ENCODE measurements around the gene CAST. TPM values are rescaled to one million over a fixed set of nuclear protein-coding genes. Genes with fewer than 3 reads are reported as not detected.

Gene CAST
- total RNA-seq, 5 donors from 2014 or later (not counting 1 experiment from before 2014, with no cell fraction given): 166 to 238 (median 191) TPM

- no CpG with 5 or more reads among the region's 2 CpGs for WGBS (ENCODE audit: insufficient coverage)
- Histone ChIP-seq H3K36me3 (ENCODE audit: control insufficient read depth in 2 of 2, extremely low read depth in 1 of 2, insufficient read depth in 1 of 2, low read length in 1 of 2) (no peaks in the 10 kb centered on the region), H3K9me3 (no peaks in the 10 kb centered on the region), H3K4me1 (ENCODE audit: control insufficient read depth in 1 of 2, extremely low read depth in 1 of 2, insufficient read depth in 2 of 2, low read length in 2 of 2) (no peaks in the 10 kb centered on the region), H3K27ac (ENCODE audit: low read length) (no peak overlapping the region), H3K27me3 (replicated peaks in 1 of 2; ENCODE audit: control insufficient read depth in 2 of 2, extremely low read depth in 1 of 2, insufficient read depth in 2 of 2, low read length in 1 of 2) (no peaks in the 10 kb centered on the region), H3K4me3 (ENCODE audit: control insufficient read depth in 1 of 2, extremely low read depth in 1 of 2, low read length in 1 of 2) (no peak overlapping the region)
- ChIA-PET POLR2A (interaction anchor here in 1 of 2 donors (0.6 kb wide), 1 partner anchor 658 kb away, joined by 7 read pairs; no protein-coding TSS in a partner anchor), CTCF (interaction anchor here in 1 of 2 donors (0.7 kb wide), 1 partner anchor 28 kb away, joined by 4 read pairs; no protein-coding TSS in a partner anchor)
- peaks cover 0 to 8% (median 6%) of the 10 kb centered on the region in 3 donors for H3K4me1 Mint-ChIP-seq
- H3K27me3 Mint-ChIP-seq: peaks cover 6 to 9% of the 10 kb centered on the region in 2 donors
- no peaks in the 10 kb centered on the region for H3K36me3 Mint-ChIP-seq
- no peaks in the 10 kb centered on the region for H3K9me3 Mint-ChIP-seq
- H3K27ac Mint-ChIP-seq: no peak overlapping the region
- DNase-seq (no peak), ATAC-seq (replicated peaks in 1 of 4) (no peak)
- H3K4me3 Mint-ChIP-seq: no peak overlapping the region
These were observed 32.4 kb upstream of the CAST start for GRCh38 chr5:96629774-96630173.

- 80% methylated on average over 1 of the region's 4 CpGs for WGBS (ENCODE audit: insufficient coverage)
- Mint-ChIP-seq H3K36me3 (no peaks in the 10 kb centered on the region), H3K4me1 (no peaks in the 10 kb centered on the region), H3K9me3 (no peaks in the 10 kb centered on the region), H3K4me3 (no peak overlapping the region), H3K27me3 (peaks cover 10 to 11% of the 10 kb centered on the region in 2 donors), H3K27ac (no peak overlapping the region)
- H3K4me3 ChIP-seq (ENCODE audit: control insufficient read depth in 1 of 2, extremely low read depth in 1 of 2, low read length in 1 of 2): no peak overlapping the region
- H3K4me1 ChIP-seq (ENCODE audit: control insufficient read depth in 1 of 2, extremely low read depth in 1 of 2, insufficient read depth in 2 of 2, low read length in 2 of 2): no peaks in the 10 kb centered on the region
- no peak for ATAC-seq (replicated peaks in 1 of 4)
- no peaks in the 10 kb centered on the region for H3K9me3 ChIP-seq
- H3K27ac ChIP-seq (ENCODE audit: low read length): no peak overlapping the region
- no peaks in the 10 kb centered on the region for H3K36me3 ChIP-seq (ENCODE audit: control insufficient read depth in 2 of 2, extremely low read depth in 1 of 2, insufficient read depth in 1 of 2, low read length in 1 of 2)
- H3K27me3 ChIP-seq (replicated peaks in 1 of 2; ENCODE audit: control insufficient read depth in 2 of 2, extremely low read depth in 1 of 2, insufficient read depth in 2 of 2, low read length in 1 of 2): no peaks in the 10 kb centered on the region
- ChIA-PET CTCF (no interaction called here), POLR2A (no interaction called here)
- DNase-seq: no peak
These were observed 28.4 kb upstream of the CAST start for GRCh38 chr5:96633820-96634219.

- WGBS (ENCODE audit: insufficient coverage): 100% methylated on average over 1 of the region's 1 CpG
- Mint-ChIP-seq H3K27me3 (peaks cover 10 to 11% of the 10 kb centered on the region in 2 donors), H3K9me3 (no peaks in the 10 kb centered on the region), H3K36me3 (no peaks in the 10 kb centered on the region), H3K4me3 (no peak overlapping the region), H3K27ac (no peak overlapping the region), H3K4me1 (no peaks in the 10 kb centered on the region)
- ATAC-seq (replicated peaks in 1 of 4): no peak
- DNase-seq: no peak
- H3K9me3 ChIP-seq: no peaks in the 10 kb centered on the region
- POLR2A ChIA-PET: no interaction called here
- H3K36me3 ChIP-seq (ENCODE audit: control insufficient read depth in 2 of 2, extremely low read depth in 1 of 2, insufficient read depth in 1 of 2, low read length in 1 of 2): no peaks in the 10 kb centered on the region
- CTCF ChIA-PET: no interaction called here
- H3K27ac ChIP-seq (ENCODE audit: low read length): no peak overlapping the region
- no peaks in the 10 kb centered on the region for H3K4me1 ChIP-seq (ENCODE audit: control insufficient read depth in 1 of 2, extremely low read depth in 1 of 2, insufficient read depth in 2 of 2, low read length in 2 of 2)
- H3K4me3 ChIP-seq (ENCODE audit: control insufficient read depth in 1 of 2, extremely low read depth in 1 of 2, low read length in 1 of 2): no peak overlapping the region
- H3K27me3 ChIP-seq (replicated peaks in 1 of 2; ENCODE audit: control insufficient read depth in 2 of 2, extremely low read depth in 1 of 2, insufficient read depth in 2 of 2, low read length in 1 of 2): no peaks in the 10 kb centered on the region
These were observed 27.3 kb upstream of the CAST start for GRCh38 chr5:96634881-96635280.

DNA sequence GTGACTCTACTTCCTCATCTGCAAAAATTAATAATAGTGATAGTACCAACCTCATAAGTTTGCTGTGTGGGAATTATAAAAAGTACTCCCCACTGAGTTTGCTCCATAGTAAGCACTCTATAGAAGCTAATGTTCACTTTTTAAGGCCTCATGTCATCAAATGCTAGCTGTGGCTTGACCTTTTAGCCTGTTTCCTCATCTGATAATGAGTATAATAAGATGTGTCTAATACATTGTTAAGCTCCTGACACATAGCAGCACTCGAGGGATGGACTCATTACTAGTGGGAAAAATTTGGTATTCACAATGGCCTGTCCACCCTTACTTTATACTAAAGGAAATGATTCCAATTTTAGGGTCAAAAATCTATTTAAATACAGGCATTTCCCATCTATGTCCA lies 26.1 kb upstream of the CAST start:
- no peaks in the 10 kb centered on the region for H3K4me1 ChIP-seq (ENCODE audit: control insufficient read depth in 1 of 2, extremely low read depth in 1 of 2, insufficient read depth in 2 of 2, low read length in 2 of 2)
- no peaks in the 10 kb centered on the region for H3K9me3 Mint-ChIP-seq
- no peak overlapping the region for H3K4me3 ChIP-seq (ENCODE audit: control insufficient read depth in 1 of 2, extremely low read depth in 1 of 2, low read length in 1 of 2)
- no CpG with 5 or more reads among the region's 1 CpG for WGBS (ENCODE audit: insufficient coverage)
- no peak overlapping the region for H3K4me3 Mint-ChIP-seq
- H3K27ac Mint-ChIP-seq: no peak overlapping the region
- CTCF ChIA-PET: interaction anchor here (0.6 to 1.1 kb wide), 2 partner anchors 25 to 117 kb away, joined by 3 read pairs; no protein-coding TSS in a partner anchor
- no peak overlapping the region for H3K27ac ChIP-seq (ENCODE audit: low read length)
- POLR2A ChIA-PET: interaction anchor here in 1 of 2 donors (0.6 kb wide), 1 partner anchor 97 kb away, joined by 3 read pairs; no protein-coding TSS in a partner anchor
- H3K36me3 Mint-ChIP-seq: no peaks in the 10 kb centered on the region
- DNase-seq: no peak
- ATAC-seq (replicated peaks in 1 of 4): no peak
- H3K27me3 ChIP-seq (replicated peaks in 1 of 2; ENCODE audit: control insufficient read depth in 2 of 2, extremely low read depth in 1 of 2, insufficient read depth in 2 of 2, low read length in 1 of 2): no peaks in the 10 kb centered on the region
- no peaks in the 10 kb centered on the region for H3K9me3 ChIP-seq
- H3K4me1 Mint-ChIP-seq: no peaks in the 10 kb centered on the region
- peaks cover 10 to 11% of the 10 kb centered on the region in 2 donors for H3K27me3 Mint-ChIP-seq
- no peaks in the 10 kb centered on the region for H3K36me3 ChIP-seq (ENCODE audit: control insufficient read depth in 2 of 2, extremely low read depth in 1 of 2, insufficient read depth in 1 of 2, low read length in 1 of 2)

GRCh38 chr5:96636594-96636993 lies 25.6 kb upstream of the CAST start:
- no peaks in the 10 kb centered on the region for H3K9me3 Mint-ChIP-seq
- Histone ChIP-seq H3K27ac (ENCODE audit: low read length) (no peak overlapping the region), H3K36me3 (ENCODE audit: control insufficient read depth in 2 of 2, extremely low read depth in 1 of 2, insufficient read depth in 1 of 2, low read length in 1 of 2) (no peaks in the 10 kb centered on the region), H3K4me1 (ENCODE audit: control insufficient read depth in 1 of 2, extremely low read depth in 1 of 2, insufficient read depth in 2 of 2, low read length in 2 of 2) (no peaks in the 10 kb centered on the region), H3K9me3 (no peaks in the 10 kb centered on the region), H3K4me3 (ENCODE audit: control insufficient read depth in 1 of 2, extremely low read depth in 1 of 2, low read length in 1 of 2) (no peak overlapping the region), H3K27me3 (replicated peaks in 1 of 2; ENCODE audit: control insufficient read depth in 2 of 2, extremely low read depth in 1 of 2, insufficient read depth in 2 of 2, low read length in 1 of 2) (no peaks in the 10 kb centered on the region)
- no peak for ATAC-seq (replicated peaks in 1 of 4)
- peaks cover 10 to 11% of the 10 kb centered on the region in 2 donors for H3K27me3 Mint-ChIP-seq
- H3K27ac Mint-ChIP-seq: no peak overlapping the region
- no peak for DNase-seq
- WGBS (ENCODE audit: insufficient coverage): 75% methylated on average over 1 of the region's 4 CpGs
- ChIA-PET CTCF (interaction anchor here (0.7 to 1.1 kb wide), 3 partner anchors 25 to 301 kb away, joined by 3 to 6 read pairs (median 3); no protein-coding TSS in a partner anchor), POLR2A (interaction anchor here in 1 of 2 donors (0.6 kb wide), 1 partner anchor 97 kb away, joined by 3 read pairs; no protein-coding TSS in a partner anchor)
- no peaks in the 10 kb centered on the region for H3K36me3 Mint-ChIP-seq
- peaks cover under 1 to 2% (median 1%) of the 10 kb centered on the region in 3 donors for H3K4me1 Mint-ChIP-seq
- no peak overlapping the region for H3K4me3 Mint-ChIP-seq

DNA sequence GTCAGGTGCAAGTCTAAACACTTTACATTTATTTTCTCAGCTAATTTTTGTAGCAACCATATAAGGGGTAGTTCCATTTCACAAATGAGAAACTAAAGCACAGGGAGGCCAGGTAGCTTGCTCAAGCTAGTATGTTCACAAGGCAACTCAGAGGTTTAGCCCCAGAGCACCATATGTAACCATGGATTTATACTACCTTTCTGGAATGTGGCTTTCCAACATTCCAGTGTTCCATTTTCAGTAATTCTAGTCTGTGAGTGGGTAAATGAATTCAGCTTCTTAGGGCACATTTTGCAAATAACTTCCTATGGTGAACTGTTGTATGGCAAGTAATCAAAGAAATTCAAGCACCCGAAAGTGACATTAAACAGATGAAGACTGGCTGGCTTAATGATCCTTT lies 25.0 kb upstream of the CAST start:
- no peak overlapping the region for H3K27ac Mint-ChIP-seq
- H3K27me3 Mint-ChIP-seq: peaks cover 10 to 11% of the 10 kb centered on the region in 2 donors
- Histone ChIP-seq H3K27me3 (replicated peaks in 1 of 2; ENCODE audit: control insufficient read depth in 2 of 2, extremely low read depth in 1 of 2, insufficient read depth in 2 of 2, low read length in 1 of 2) (no peaks in the 10 kb centered on the region), H3K4me1 (ENCODE audit: control insufficient read depth in 1 of 2, extremely low read depth in 1 of 2, insufficient read depth in 2 of 2, low read length in 2 of 2) (no peaks in the 10 kb centered on the region), H3K9me3 (no peaks in the 10 kb centered on the region), H3K36me3 (ENCODE audit: control insufficient read depth in 2 of 2, extremely low read depth in 1 of 2, insufficient read depth in 1 of 2, low read length in 1 of 2) (no peaks in the 10 kb centered on the region), H3K4me3 (ENCODE audit: control insufficient read depth in 1 of 2, extremely low read depth in 1 of 2, low read length in 1 of 2) (no peak overlapping the region), H3K27ac (ENCODE audit: low read length) (no peak overlapping the region)
- CTCF ChIA-PET: interaction anchor here (0.7 to 1.1 kb wide), 2 partner anchors 50 to 301 kb away, joined by 3 to 6 read pairs; no protein-coding TSS in a partner anchor
- no peak overlapping the region for H3K4me3 Mint-ChIP-seq
- H3K36me3 Mint-ChIP-seq: no peaks in the 10 kb centered on the region
- DNase-seq (no peak), ATAC-seq (replicated peaks in 1 of 4) (no peak)
- H3K4me1 Mint-ChIP-seq: peaks cover 2 to 8% (median 7%) of the 10 kb centered on the region in 3 donors
- POLR2A ChIA-PET: no interaction called here
- no CpG with 5 or more reads among the region's 1 CpG for WGBS (ENCODE audit: insufficient coverage)
- H3K9me3 Mint-ChIP-seq: no peaks in the 10 kb centered on the region
